SKM-1 treated with dmso at 0.1 percent for 144 hours (cell line): ENCODE measurements around the gene CD300A.
A peak's percentile ranks its signal among the peaks of the same experiment; 100 is the strongest.

ENCODE experiments used
- DNase-seq: peaks from one replicate; lab custom pipeline; 2025; ENCODE audit not compliant: unreplicated experiment; lab: John Stamatoyannopoulos, UW

Gene CD300A

DNA sequence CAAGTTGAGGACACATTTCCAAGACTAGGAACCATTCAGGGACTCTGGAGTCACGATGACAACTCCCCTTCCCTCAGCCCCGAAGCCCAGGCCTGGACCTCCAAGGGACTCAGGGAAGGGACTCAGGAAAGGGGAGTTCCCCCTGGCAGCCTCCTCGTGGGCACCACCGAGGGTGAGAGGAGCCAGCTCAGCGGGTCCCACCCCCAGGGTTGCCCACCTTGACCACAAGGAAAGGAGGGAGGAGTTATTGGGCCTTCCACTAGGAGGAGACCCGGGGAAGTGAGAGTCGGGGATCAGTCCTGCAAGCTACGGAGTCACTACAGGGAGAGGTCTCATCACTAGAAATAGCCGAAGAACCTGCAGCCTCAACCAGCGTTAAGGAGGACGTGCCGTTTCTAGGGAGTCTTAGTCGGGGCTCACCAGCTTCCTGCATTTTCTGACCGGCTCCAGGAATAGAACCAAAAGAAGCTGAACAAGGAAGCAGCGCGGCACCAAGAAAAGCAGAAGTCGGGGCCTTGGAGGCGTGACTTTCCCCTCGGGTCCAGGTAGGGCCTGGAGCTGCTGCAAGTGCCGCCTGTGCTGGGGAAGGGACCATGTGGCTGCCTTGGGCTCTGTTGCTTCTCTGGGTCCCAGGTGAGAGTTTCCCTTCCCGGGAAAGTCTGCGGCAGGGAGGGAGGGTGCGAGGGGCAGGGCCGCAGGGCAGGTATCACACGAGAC, at the start of gene CD300A:
CD300A (plus strand) TSS at position 524 of the 717 bp plus-strand sequence; CDS start at position 594, 70 bp downstream.
- DNase-seq = peak; percentile 80

DNA sequence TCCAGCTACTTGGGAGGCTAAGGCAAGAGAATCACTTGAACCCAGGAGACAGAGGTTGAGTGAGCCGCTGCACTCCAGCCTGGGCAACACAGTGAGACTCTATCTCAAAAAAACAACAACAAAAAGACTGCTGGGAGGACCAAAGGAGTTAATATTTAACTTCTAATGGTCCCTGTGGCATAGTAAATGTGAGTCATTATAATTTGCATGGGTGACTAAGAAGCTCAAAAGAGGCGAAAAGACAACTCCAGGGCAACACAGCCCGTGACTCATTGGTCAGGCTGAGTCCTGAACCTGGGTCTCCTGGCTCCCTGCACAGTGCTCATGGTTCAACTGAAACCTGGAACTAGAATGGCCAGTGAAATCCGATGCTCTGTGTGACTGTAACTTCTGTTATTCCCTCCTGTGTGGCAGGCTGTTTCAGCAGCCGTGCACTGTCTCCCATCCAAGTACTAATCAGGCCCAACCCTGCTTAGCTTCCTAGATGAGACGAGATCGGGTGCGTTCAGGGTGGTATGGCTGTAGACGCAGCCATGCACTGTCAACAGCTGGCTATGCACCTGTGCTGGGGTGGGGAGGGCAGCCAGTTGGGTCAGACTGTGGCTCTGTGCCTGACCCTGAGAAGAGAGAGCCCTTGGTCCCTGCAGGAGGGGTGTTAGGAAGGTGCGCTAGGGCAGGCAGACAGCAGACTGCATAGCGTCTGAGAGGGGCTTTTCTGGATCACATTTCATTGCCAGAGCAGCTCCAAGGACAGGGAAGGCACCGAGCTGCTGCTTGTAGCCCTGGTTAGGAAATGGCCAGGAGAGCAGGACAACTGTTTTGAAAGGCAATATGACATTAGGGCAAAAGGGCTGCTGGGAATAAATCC, 49.0 kb upstream of the CD300A start:
- no peak for DNase-seq

DNA sequence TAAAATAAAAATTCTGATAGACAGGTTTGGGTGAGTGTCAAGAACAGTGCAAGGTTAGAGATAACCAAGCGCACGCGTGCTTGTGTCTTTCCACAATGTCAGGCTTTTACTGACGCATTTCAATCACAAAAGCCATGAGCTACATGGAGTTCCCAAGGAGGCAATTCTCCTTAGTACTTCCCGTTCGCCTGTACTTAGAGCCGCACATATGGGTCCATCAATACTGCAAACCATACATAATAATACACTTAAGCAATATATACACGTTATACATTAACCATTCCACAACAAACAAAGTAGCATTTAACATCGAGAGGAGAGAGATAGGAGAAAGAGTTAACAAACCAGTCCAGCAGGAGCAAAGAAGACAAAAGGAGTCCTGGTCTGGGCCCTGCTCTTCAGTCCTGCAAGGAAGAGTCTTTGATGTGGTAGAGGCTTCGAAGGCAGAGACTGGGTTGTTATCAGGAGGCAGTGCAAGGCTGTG, 46.5 kb upstream of the CD300A start:
- DNase-seq = no peak

DNA sequence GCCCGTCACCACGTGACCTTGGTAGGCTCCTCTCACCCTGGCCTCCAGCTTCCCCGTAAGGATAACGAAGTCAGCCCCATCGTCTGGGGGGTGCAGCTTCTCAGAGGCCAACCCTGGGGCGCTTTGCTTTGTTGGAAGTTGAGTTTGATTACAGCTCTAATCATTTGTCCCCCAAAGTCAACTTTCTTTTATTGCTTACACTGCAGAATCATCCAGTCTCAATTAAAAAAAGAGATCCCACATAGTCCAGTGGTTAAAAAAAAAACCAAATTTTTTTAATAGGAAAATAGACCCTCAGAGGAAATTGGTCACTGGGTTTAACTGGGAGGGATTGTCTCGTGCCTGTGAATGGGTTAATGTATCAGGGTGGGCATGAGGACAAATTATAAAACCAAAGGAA, 42.3 kb upstream of the CD300A start:
- DNase-seq = no peak

DNA sequence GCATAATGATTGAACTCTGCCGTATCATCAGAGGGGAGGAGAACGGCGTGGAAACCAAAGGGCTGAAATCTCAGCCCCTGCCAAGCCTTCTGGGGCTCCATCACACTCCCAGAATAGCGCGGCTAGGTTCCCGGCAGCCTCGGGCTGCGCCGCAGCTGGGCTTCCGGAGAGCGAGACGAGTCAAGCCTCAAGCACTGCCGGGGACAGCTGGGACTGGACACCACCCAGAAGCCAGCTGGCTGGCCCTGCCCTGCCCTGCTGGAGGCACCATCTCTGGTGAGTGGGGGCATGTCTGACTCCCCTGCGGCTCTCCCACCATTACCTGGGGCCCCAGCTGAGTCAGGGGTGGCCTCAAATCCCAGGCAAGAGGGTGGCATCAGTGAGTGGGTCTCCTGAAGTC, 41.8 kb upstream of the CD300A start:
- no peak for DNase-seq

DNA sequence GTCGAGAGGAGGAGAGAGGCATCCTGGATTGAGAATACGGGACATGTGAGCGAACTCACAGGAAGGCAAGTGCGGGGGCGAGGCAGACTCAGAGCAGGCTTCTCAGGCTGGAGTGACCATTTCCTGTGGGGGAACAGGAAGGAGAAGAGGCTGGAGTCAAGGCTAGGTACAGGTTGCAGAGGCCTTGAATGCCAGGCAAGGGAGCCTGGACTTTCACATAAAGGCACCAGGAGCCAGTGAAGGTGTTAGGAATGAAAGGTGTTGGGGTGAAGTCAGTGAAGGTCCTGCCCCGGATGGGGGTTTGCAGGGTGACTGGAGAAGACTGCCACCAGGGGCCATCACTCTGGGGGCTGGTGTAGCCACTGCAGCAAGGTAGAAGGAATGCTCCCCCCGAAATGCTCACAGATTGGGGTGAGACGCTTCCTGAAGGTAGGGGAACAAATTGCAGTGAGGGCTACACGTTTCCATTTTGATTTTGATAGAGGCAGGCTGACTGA, 39.8 kb upstream of the CD300A start:
- DNase-seq = no peak

DNA sequence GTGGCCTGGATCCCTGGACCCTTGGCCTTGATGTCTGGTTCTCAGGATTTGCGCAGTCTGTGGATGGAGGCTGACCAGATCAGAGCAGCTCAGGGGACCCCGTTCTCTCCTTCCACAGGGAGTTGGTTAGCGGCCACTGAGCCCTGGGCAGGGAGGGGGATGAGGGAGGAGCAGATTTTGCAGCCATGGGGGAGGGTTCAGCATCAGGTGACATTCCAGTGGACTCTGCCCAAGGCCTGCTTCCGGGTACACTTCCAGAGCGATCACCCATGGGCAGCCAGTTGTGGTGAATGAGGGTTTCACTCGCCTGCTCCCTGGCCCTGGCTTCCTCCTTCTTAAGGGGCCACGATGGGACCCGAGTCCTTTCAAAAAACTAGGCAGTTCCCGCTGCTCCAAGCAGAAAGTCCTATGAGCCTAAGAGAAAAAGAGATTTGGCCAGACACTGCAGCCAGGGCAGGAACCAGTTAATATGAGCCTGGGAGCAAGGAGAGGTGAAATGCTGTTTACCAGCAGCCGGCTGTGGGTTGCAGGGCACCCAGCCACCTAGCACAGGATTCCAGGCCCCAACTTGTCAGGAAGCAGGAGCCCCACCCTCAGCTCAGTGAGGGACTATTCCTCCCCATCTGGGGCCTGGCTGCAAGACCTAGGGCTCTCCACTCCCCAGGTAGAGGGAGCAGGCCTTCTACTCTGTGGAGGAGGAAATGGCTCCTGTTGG, 39.2 kb upstream of the CD300A start:
- no peak for DNase-seq

DNA sequence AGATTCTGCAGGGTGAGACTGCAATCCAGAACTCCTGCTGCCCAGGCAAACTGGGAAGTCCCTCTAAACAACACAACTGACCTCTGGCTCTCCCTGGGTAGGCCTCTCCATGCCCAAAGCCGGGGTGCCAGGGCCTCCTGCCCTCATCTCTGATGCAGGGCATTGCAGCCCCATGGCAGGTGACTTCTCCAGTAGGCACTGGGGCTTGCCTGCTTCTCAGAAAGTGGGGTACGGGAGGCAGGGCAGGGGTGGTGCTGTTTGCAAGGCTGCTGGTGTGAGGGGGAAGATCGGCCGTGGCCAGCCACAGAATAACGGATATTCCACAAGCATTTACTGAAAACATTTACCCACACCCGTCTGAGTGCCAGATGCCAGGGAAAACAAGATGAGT, 38.7 kb upstream of the CD300A start:
- no peak for DNase-seq

DNA sequence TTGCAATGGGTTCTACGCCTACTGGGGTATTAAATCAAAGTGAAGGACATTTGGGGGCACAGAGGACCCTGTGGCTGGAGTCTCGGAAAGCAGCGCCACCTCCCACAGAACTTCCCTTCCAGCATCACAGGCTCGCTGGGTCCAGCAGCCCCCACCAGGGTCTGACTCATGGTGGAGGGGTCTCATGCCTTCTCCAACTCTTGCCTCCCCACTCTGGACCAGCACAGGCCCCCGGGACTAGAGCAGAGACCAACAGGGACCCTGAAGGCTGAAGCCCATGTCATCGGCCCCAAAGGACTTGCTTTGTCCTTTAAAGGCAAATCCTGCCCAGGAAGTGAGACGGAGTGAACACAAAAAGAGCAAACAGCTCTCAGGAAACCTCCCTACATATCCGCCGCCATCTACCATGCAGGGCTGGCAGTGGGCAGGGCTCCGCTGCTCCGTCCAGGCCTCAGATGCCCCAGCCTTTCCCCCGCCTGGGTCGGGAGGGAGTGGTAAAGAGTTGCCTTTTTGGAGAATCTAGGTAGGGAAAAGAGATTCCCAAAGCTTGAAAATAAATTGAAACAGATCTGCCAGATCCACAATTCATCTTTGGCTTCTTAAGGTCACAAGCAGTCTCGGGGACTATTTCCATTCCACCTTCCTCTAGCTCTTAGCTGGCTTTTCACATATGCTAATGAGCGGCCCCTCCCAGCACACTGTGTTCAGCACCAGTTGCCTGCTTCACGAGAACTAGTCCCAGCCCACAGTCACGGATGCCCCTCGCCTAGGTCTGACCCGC, 36.6 kb upstream of the CD300A start:
- DNase-seq = no peak

DNA sequence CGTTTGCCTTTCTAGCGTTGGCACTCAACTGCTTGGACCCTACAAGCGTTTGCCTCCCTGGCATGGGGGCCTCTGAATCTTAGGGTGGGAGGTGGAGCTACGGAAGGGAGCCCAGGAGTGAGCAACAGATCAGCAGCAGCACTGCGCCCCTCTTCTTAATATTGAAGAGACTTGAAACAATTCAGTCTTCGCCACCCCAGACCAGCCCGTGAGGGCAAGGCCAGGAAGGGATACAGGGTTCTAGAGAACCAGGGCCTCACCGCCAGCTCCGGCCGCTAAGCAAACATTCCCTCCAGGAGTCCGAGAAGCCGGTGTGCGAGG, 36.1 kb upstream of the CD300A start:
- no peak for DNase-seq

DNA sequence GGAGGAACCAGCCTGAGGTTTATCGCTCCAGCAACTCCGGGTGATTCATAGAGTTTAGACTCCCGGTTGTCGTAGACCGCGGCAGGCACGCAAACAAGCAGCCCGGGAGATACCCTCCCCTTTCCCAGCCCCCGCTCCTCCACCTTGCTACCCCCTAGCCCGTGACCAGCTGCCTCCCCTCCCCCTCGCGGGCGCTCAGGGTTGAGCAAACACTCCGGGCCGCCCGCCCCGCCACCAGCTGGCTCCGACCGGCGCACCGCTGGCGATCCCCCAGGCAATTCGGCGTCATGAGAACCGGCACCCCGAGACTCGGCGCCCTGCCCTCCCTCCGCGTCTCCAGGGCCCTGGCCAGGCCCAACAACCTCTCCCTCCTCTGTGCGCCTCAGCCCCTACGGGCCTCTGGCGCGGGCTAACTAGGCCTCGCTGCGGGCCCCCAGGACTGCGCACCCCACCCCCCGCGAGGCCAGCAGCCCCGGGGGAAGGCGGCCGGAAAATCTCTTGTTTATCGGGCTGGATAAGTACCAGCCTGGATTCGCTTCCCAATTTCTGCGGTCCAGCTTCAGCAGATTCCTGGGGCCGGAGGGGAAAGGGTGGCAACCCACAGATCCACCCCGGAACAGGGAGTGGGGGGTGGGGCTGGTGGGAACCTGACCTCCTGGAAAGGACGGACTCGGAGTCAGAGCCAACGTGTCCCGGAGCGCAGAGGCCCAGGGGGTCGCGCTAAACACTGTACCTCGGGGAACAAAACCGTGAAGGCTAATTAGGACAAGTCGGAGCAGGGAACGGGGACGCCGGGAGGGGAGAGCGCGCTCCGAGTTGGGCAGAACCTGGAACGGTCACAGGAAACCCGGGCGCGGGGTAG, 35.5 kb upstream of the CD300A start:
- DNase-seq = no peak

- peak; percentile 31 for DNase-seq
Measured at GRCh38 chr17:74431568-74432423, 34.6 kb upstream of the CD300A start, which contains the start of gene GPRC5C. Gene GPRC5C (plus strand): TSS chr17:74432088. CDS start chr17:74439777, 7,689 bp downstream.

- no peak for DNase-seq
Measured at GRCh38 chr17:74432424-74432690, 34.1 kb upstream of the CD300A start.

DNA sequence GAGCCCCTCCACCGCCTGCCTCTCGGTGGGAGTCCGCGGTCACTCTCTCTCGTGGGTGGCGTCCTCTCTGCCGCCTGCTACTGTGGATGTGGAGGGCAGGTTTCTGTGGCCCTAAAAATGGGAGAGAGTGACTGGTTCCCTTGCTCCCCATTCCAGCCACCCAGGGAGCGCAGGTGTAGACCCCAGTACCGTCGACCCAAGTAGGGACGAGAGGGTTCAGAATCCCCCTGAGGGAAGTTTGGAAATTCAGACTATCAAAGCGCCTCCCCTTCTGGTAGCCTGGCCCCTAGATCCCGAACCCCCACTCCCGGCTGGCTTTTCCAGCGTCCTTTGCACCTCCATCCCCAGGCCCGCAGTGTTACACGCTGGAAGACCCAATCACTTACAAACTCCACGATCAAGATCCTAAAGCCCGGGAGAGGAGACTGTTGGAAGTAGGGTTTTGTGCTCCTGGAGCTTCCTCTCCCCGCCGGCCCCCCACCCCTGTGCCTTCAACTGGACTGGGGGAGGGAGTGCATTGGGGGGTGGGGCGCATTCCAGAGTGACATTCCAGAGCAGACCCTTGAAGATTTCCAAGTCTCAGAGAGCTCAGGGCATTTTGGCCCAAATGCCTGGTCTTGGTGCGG, 33.6 kb upstream of the CD300A start:
- no peak for DNase-seq

DNA sequence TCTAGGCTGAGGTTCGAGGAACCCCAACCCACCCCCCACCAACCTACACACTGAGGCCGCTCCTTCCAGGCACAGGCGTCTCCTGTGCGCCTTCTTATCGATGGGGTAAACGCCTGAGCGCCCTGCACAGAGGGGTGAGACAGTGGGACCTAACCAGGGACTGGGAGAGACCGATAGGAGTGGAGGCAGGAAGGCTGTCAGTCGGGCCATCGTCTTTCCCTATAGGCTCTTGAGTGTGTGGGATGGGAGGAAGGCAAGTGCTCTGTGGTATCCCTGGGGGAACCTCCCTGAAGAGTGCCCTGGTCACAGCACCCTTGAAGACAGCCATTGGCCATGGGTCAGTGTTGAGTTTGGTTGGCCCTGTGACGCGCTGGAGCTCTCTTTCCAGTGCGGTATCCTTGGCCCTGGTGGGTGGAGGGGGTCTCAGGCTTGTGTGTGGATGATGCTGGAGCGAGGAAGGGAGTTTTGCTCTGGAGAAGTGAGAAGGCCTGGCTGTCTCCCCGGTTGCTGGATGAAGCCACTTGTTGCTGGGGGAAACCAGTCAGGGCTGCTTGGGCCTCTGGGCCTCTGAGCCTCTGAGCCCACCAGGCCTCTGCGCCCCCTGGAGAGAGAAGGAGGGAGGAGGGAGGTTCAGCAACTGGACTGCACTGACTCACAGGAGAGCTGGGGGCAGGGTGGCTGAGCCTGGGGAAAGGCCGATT, 32.9 kb upstream of the CD300A start:
- no peak for DNase-seq

DNA sequence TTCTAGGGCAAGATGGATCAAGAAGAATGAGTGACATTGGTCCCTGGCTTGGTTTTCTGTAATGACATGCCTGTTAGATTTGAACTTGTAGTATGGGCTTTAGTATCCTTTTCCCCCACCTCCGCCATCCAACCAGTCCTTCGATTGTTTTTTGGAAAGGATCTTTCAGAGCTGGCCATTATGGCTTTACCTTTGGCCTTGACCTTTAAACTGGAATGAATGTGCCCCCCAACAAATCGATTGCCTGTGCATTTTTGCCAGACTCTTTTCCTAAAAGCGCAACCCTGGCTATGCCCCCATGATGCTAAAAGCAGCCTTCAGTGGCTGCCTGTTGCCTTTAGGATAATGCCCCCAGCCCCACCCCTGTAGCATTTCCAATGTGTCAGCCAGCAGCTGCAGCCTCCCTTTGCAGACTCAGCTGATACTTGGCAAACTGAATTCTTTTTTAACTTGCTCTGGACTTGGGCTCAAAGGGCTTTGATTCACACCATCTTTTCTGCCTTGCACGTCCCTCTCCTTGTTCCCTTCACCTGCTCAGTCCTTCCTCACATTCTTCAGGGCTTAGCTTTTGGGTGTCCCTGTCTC, 30.6 kb upstream of the CD300A start:
- no peak for DNase-seq

- DNase-seq = peak; percentile 19
Measured at GRCh38 chr17:74437702-74438101, 28.7 kb upstream of the CD300A start.
